Activated effector memory CD4-positive, alpha-beta T cell treated with Interleukin-2 at 50 U/mL for 16 hours (primary cell): ENCODE data around the gene FBXO47.

Experiments
- DNase-seq: peaks from one replicate; pipeline ENCODE4 v3.0.0-alpha.2; 2020

FBXO47 gene

GRCh38 chr17:38900978-38901656, 66.1 kb downstream of the FBXO47 start:
- DNase-seq: no peak

GRCh38 chr17:38899421-38899820, 67.8 kb downstream of the FBXO47 start:
- no peak for DNase-seq

GRCh38 chr17:38898812-38899348, 68.3 kb downstream of the FBXO47 start:
- DNase-seq: peak; percentile 71

GRCh38 chr17:38898291-38898679, 68.9 kb downstream of the FBXO47 start:
- no peak for DNase-seq

GRCh38 chr17:38897671-38898290, 69.4 kb downstream of the FBXO47 start:
- DNase-seq: no peak

- DNase-seq: no peak
Observed at GRCh38 chr17:38897176-38897575, 70.0 kb downstream of the FBXO47 start.

- DNase-seq: no peak
Observed at GRCh38 chr17:38896346-38896954, 70.8 kb downstream of the FBXO47 start.

GRCh38 chr17:38894276-38894675, 72.9 kb downstream of the FBXO47 start:
- no peak for DNase-seq

- DNase-seq: no peak
Observed at GRCh38 chr17:38893607-38894006, 73.6 kb downstream of the FBXO47 start.

GRCh38 chr17:38893113-38893512, 74.1 kb downstream of the FBXO47 start:
- no peak for DNase-seq

- no peak for DNase-seq
Observed at GRCh38 chr17:38892620-38893019, 74.6 kb downstream of the FBXO47 start.

- DNase-seq: no peak
Observed at GRCh38 chr17:38892083-38892482, 75.1 kb downstream of the FBXO47 start.

GRCh38 chr17:38891441-38891840, 75.8 kb downstream of the FBXO47 start:
- DNase-seq: no peak

- no peak for DNase-seq
Observed at GRCh38 chr17:38890410-38890746, 76.8 kb downstream of the FBXO47 start.

- DNase-seq: no peak
Observed at GRCh38 chr17:38889745-38890409, 77.3 kb downstream of the FBXO47 start.

- DNase-seq: no peak
Observed at GRCh38 chr17:38888842-38889241, 78.4 kb downstream of the FBXO47 start.

- no peak for DNase-seq
Observed at GRCh38 chr17:38886643-38887010, 80.6 kb downstream of the FBXO47 start.
